ENCODE measurements around the gene HAUS7.

The HAUS7 gene

GRCh38 chrX:153457136-153457825, 13.1 kb downstream of the HAUS7 start:
- no peaks in the 10 kb centered on the region for H3K9me3 Mint-ChIP-seq
- no peaks in the 10 kb centered on the region for H3K4me1 Mint-ChIP-seq
- H3K36me3 Mint-ChIP-seq = peaks cover 70% of the 10 kb centered on the region
- ATAC-seq = no peak
- H3K27ac Mint-ChIP-seq = no peak overlapping the region
- DNase-seq (ENCODE audit: low spot score in 2 of 2) = no peak
- H3K4me3 Mint-ChIP-seq = no peak overlapping the region

GRCh38 chrX:153456704-153457103, 13.7 kb downstream of the HAUS7 start:
- Mint-ChIP-seq H3K36me3 (peaks cover 65% of the 10 kb centered on the region), H3K27ac (no peak overlapping the region), H3K4me1 (no peaks in the 10 kb centered on the region), H3K9me3 (no peaks in the 10 kb centered on the region), H3K4me3 (no peak overlapping the region)
- ATAC-seq (no peak), DNase-seq (ENCODE audit: low spot score in 2 of 2) (no peak)

GRCh38 chrX:153456161-153456560, 14.2 kb downstream of the HAUS7 start:
- H3K36me3 Mint-ChIP-seq = peaks cover 64% of the 10 kb centered on the region
- H3K4me1 Mint-ChIP-seq = no peaks in the 10 kb centered on the region
- H3K27ac Mint-ChIP-seq = no peak overlapping the region
- DNase-seq (ENCODE audit: low spot score in 2 of 2) (no peak), ATAC-seq (no peak)
- H3K9me3 Mint-ChIP-seq = no peaks in the 10 kb centered on the region
- H3K4me3 Mint-ChIP-seq = no peak overlapping the region

GRCh38 chrX:153455571-153455970, 14.8 kb downstream of the HAUS7 start:
- Mint-ChIP-seq H3K4me1 (no peaks in the 10 kb centered on the region), H3K9me3 (no peaks in the 10 kb centered on the region), H3K36me3 (peaks cover 62% of the 10 kb centered on the region), H3K27ac (no peak overlapping the region), H3K4me3 (no peak overlapping the region)
- ATAC-seq (no peak), DNase-seq (ENCODE audit: low spot score in 2 of 2) (no peak)

- no peaks in the 10 kb centered on the region for H3K9me3 Mint-ChIP-seq
- H3K4me1 Mint-ChIP-seq = no peaks in the 10 kb centered on the region
- H3K36me3 Mint-ChIP-seq = peaks cover 58% of the 10 kb centered on the region
- ATAC-seq = no peak
- H3K27ac Mint-ChIP-seq = no peak overlapping the region
- DNase-seq (ENCODE audit: low spot score in 2 of 2) = no peak
- H3K4me3 Mint-ChIP-seq = no peak overlapping the region
Observed at GRCh38 chrX:153454901-153455550, 15.3 kb downstream of the HAUS7 start.

GRCh38 chrX:153450949-153451277, 19.5 kb downstream of the HAUS7 start:
- no peaks in the 10 kb centered on the region for H3K9me3 Mint-ChIP-seq
- ATAC-seq = no peak
- H3K27ac Mint-ChIP-seq = no peak overlapping the region
- no peak overlapping the region for H3K4me3 Mint-ChIP-seq
- no peak for DNase-seq (ENCODE audit: low spot score in 2 of 2)
- no peaks in the 10 kb centered on the region for H3K4me1 Mint-ChIP-seq
- H3K36me3 Mint-ChIP-seq = peaks cover 36% of the 10 kb centered on the region

- no peak overlapping the region for H3K4me3 Mint-ChIP-seq
- H3K36me3 Mint-ChIP-seq = peaks cover 32% of the 10 kb centered on the region
- no peaks in the 10 kb centered on the region for H3K9me3 Mint-ChIP-seq
- ATAC-seq = no peak
- H3K27ac Mint-ChIP-seq = peak overlapping the region; percentile 79
- DNase-seq (ENCODE audit: low spot score in 2 of 2) = no peak
- H3K4me1 Mint-ChIP-seq = no peaks in the 10 kb centered on the region
Observed at GRCh38 chrX:153450114-153450948, 20.0 kb downstream of the HAUS7 start.

GRCh38 chrX:153449368-153450113, 20.8 kb downstream of the HAUS7 start:
- Mint-ChIP-seq H3K4me3 (no peak overlapping the region), H3K27ac (peak overlapping the region; percentile 79), H3K4me1 (no peaks in the 10 kb centered on the region), H3K9me3 (no peaks in the 10 kb centered on the region), H3K36me3 (peaks cover 24% of the 10 kb centered on the region)
- DNase-seq (ENCODE audit: low spot score in 2 of 2) (no peak), ATAC-seq (no peak)

- Mint-ChIP-seq H3K27ac (peak overlapping the region; percentile 79), H3K9me3 (no peaks in the 10 kb centered on the region), H3K36me3 (peaks cover 18% of the 10 kb centered on the region), H3K4me3 (no peak overlapping the region), H3K4me1 (no peaks in the 10 kb centered on the region)
- DNase-seq (ENCODE audit: low spot score in 2 of 2) = no peak
- no peak for ATAC-seq
Observed at GRCh38 chrX:153448556-153449367, 21.6 kb downstream of the HAUS7 start.

- no peak overlapping the region for H3K4me3 Mint-ChIP-seq
- no peak for DNase-seq (ENCODE audit: low spot score in 2 of 2)
- H3K9me3 Mint-ChIP-seq = no peaks in the 10 kb centered on the region
- H3K36me3 Mint-ChIP-seq = peaks cover 8% of the 10 kb centered on the region
- H3K27ac Mint-ChIP-seq = no peak overlapping the region
- ATAC-seq = no peak
- no peaks in the 10 kb centered on the region for H3K4me1 Mint-ChIP-seq
Observed at GRCh38 chrX:153447581-153447960, 22.8 kb downstream of the HAUS7 start.

GRCh38 chrX:153446950-153447580, 23.3 kb downstream of the HAUS7 start:
- DNase-seq (ENCODE audit: low spot score in 2 of 2) (no peak), ATAC-seq (no peak)
- no peaks in the 10 kb centered on the region for H3K9me3 Mint-ChIP-seq
- H3K27ac Mint-ChIP-seq = no peak overlapping the region
- H3K4me1 Mint-ChIP-seq = no peaks in the 10 kb centered on the region
- no peak overlapping the region for H3K4me3 Mint-ChIP-seq
- H3K36me3 Mint-ChIP-seq = peaks cover 8% of the 10 kb centered on the region

GRCh38 chrX:153446636-153446936, 23.8 kb downstream of the HAUS7 start:
- H3K4me3 Mint-ChIP-seq = no peak overlapping the region
- DNase-seq (ENCODE audit: low spot score in 2 of 2) = no peak
- peaks cover 8% of the 10 kb centered on the region for H3K36me3 Mint-ChIP-seq

GRCh38 chrX:153445856-153446635, 24.3 kb downstream of the HAUS7 start, which contains the start of gene TREX2:
TREX2 (minus strand) TSS chrX:153446056; CDS start chrX:153445430, 626 bp downstream.
- ATAC-seq (no peak), DNase-seq (ENCODE audit: low spot score in 2 of 2) (no peak)
- no peak within 1 kb of the TSS for H3K27ac Mint-ChIP-seq
- no peak within 1 kb of the TSS for H3K4me3 Mint-ChIP-seq
- H3K9me3 Mint-ChIP-seq = no peaks in the 10 kb centered on the region
- peaks cover 2% of the 10 kb centered on the region for H3K36me3 Mint-ChIP-seq
- H3K4me1 Mint-ChIP-seq = no peaks in the 10 kb centered on the region

More at GRCh38 chrX:153446636-153446936, 23.8 kb downstream of the HAUS7 start:
- no peaks in the 10 kb centered on the region for H3K9me3 Mint-ChIP-seq
- H3K27ac Mint-ChIP-seq = no peak overlapping the region
- H3K4me1 Mint-ChIP-seq = no peaks in the 10 kb centered on the region
- no peak for ATAC-seq

Measured in stimulated activated effector memory CD8-positive, alpha-beta T cell treated with anti-CD3 and anti-CD28 coated beads, Interleukin-12 subunit alpha, Interleukin-12 subunit beta, amount 100 ng/mL, for 72 hours (primary cell).